AG04450 (cell line): Measurements from ENCODE around the gene EDC3. TPM values are rescaled to one million over a fixed set of nuclear protein-coding genes. Genes with fewer than 3 reads are reported as not detected.

Experiments used
- CTCF ChIA-PET: fragments of 300-600, 350-600 bp; formaldehyde crosslinking; extraction: SDS; loops from one replicate; lab custom pipeline; 2022; ENCODE audit warnings: antibody characterized with exemption, inconsistent platforms; lab: Charles Lee
- POLR2A ChIA-PET: fragments of 350-600 bp; formaldehyde crosslinking; extraction: SDS; loops from one replicate; lab custom pipeline; 2021; ENCODE audit warnings: antibody characterized with exemption, inconsistent platforms; lab: Yijun Ruan, JAX
- DNase-seq: peaks from one replicate; pipeline ENCODE4 v3.0.0-alpha.2; 2011; ENCODE audit warnings: low read depth, low spot score
- H3K27ac ChIP-seq: one replicate; pipeline ENCODE4 v1.5.1; 2012; ENCODE audit warnings: low read depth, low read length, control low read depth
- H3K27me3 ChIP-seq: one replicate; pipeline ENCODE4 v1.6.0; 2012; ENCODE audit warnings: low read length; ENCODE audit not compliant: control insufficient read depth, insufficient read depth
- H3K4me3 ChIP-seq: 2 replicates; pipeline ENCODE4 v1.5.1; 2011; ENCODE audit warnings: mild to moderate bottlenecking, low read depth, low read length, control low read depth
- H3K9me3 ChIP-seq: 2 replicates; pipeline ENCODE4 v1.5.1; 2012; ENCODE audit warnings: low read length; ENCODE audit not compliant: control insufficient read depth, insufficient read depth
- CTCF ChIP-seq: IDR thresholded peaks from 2 replicates; pipeline ENCODE4 v1.5.1; 2011; ENCODE audit warnings: low read depth, low read length, control low read depth, inconsistent platforms
- polyA plus RNA-seq: library from polyadenylated mRNA; depleted of rRNA; stranded (reverse); fragments of >200 nt; gene quantifications from 2 replicates; pipeline ENCODE4 v1.2.3, GENCODE V29; 2011

The EDC3 gene
- polyA plus RNA-seq, 1 experiment: 37.1 TPM

- no peak overlapping the region for H3K4me3 ChIP-seq
- peaks cover 23% of the 10 kb centered on the region for H3K27me3 ChIP-seq
- no peak overlapping the region for H3K27ac ChIP-seq
- POLR2A ChIA-PET: no interaction called here
- CTCF ChIA-PET: interaction anchor here (0.6 to 1.9 kb wide), 5 partner anchors 18 to 288 kb away, joined by 3 to 7 read pairs (median 4); no protein-coding TSS in a partner anchor
- no peak for TF ChIP-seq CTCF
- peaks cover 5% of the 10 kb centered on the region; the same call in 1 of the 2 replicates for H3K9me3 ChIP-seq
- no peak for DNase-seq
These were observed 82.5 kb downstream of the EDC3 start for GRCh38 chr15:74613089-74613952.

- ChIA-PET CTCF (interaction anchor here (1.1 kb wide), 1 partner anchor 9 kb away, joined by 4 read pairs; no protein-coding TSS in a partner anchor), POLR2A (no interaction called here)
- Histone ChIP-seq H3K27ac (no peak overlapping the region), H3K4me3 (no peak overlapping the region), H3K9me3 (peaks cover 5% of the 10 kb centered on the region; the same call in 1 of the 2 replicates), H3K27me3 (peaks cover 24% of the 10 kb centered on the region)
- DNase-seq: no peak
- TF ChIP-seq CTCF: no peak
These were observed 83.1 kb downstream of the EDC3 start for GRCh38 chr15:74612677-74613076.

GRCh38 chr15:74611834-74612233, 84.0 kb downstream of the EDC3 start:
- ChIA-PET POLR2A (no interaction called here), CTCF (interaction anchor here (0.5 to 1.1 kb wide), 2 partner anchors 9 to 20 kb away, joined by 3 to 4 read pairs; no protein-coding TSS in a partner anchor)
- Histone ChIP-seq H3K27ac (no peak overlapping the region), H3K27me3 (peaks cover 31% of the 10 kb centered on the region), H3K4me3 (no peak overlapping the region), H3K9me3 (peaks cover 5% of the 10 kb centered on the region; the same call in 1 of the 2 replicates)
- no peak for TF ChIP-seq CTCF
- DNase-seq: no peak

GRCh38 chr15:74611341-74611740, 84.5 kb downstream of the EDC3 start:
- peaks cover 31% of the 10 kb centered on the region for H3K27me3 ChIP-seq
- CTCF ChIA-PET: interaction anchor here (0.5 kb wide), 1 partner anchor 20 kb away, joined by 3 read pairs; no protein-coding TSS in a partner anchor
- H3K4me3 ChIP-seq: no peak overlapping the region
- no peak for TF ChIP-seq CTCF
- H3K9me3 ChIP-seq: peaks cover 5% of the 10 kb centered on the region; the same call in 1 of the 2 replicates
- no peak for DNase-seq
- H3K27ac ChIP-seq: no peak overlapping the region
- POLR2A ChIA-PET: interaction anchor here (1.9 kb wide), 1 partner anchor 150 kb away, joined by 6 read pairs; the partner anchor contains the start of gene UBL7
